Smooth muscle cell (in vitro differentiated cells): ENCODE results near the gene ZNF345. TPM values are rescaled to one million over a fixed set of nuclear protein-coding genes. Genes with fewer than 3 reads are reported as not detected.

Experiments
- DNase-seq: peaks from one replicate; lab custom pipeline; 2025; ENCODE audit not compliant: unreplicated experiment; lab: John Stamatoyannopoulos, UW
- H2AFZ ChIP-seq: fragments of 200-600 bp; sonication (generic); 2 replicates; pipeline ENCODE4 v1.6.0; 2016; ENCODE audit warnings: antibody characterized with exemption, low read depth, mild to moderate bottlenecking
- H3F3A ChIP-seq: fragments of 200-600 bp; sonication (generic); 2 replicates; pipeline ENCODE4 v1.6.0; 2017; ENCODE audit warnings: antibody characterized with exemption, low read depth
- H3K27ac ChIP-seq: fragments of 200-600 bp; sonication (generic); 2 replicates; pipeline ENCODE4 v1.5.1; 2016; ENCODE audit warnings: low read depth, mild to moderate bottlenecking
- H3K27me3 ChIP-seq: fragments of 200-600 bp; sonication (generic); 2 replicates; pipeline ENCODE4 v1.6.1; 2016; ENCODE audit warnings: low read depth, mild to moderate bottlenecking
- H3K36me3 ChIP-seq: fragments of 200-600 bp; sonication (generic); 2 replicates; pipeline ENCODE4 v1.5.1; 2016; ENCODE audit warnings: low read depth
- H3K4me1 ChIP-seq: fragments of 200-600 bp; sonication (generic); 2 replicates; pipeline ENCODE4 v1.5.1; 2016; ENCODE audit warnings: low read depth
- H3K4me2 ChIP-seq: fragments of 200-600 bp; sonication (generic); 2 replicates; pipeline ENCODE4 v1.6.0; 2016; ENCODE audit warnings: mild to moderate bottlenecking
- H3K4me3 ChIP-seq: fragments of 200-600 bp; sonication (generic); 2 replicates; pipeline ENCODE4 v1.5.1; 2016; ENCODE audit warnings: mild to moderate bottlenecking
- H3K79me2 ChIP-seq: fragments of 200-600 bp; sonication (generic); 2 replicates; pipeline ENCODE4 v1.6.0; 2016; ENCODE audit warnings: low read depth, mild to moderate bottlenecking
- H3K9ac ChIP-seq: fragments of 200-600 bp; sonication (generic); 2 replicates; pipeline ENCODE4 v1.6.0; 2016; ENCODE audit warnings: low read depth
- H3K9me3 ChIP-seq: fragments of 200-600 bp; sonication (generic); replicated peaks from 2 replicates; pipeline ENCODE4 v1.5.1; 2016; ENCODE audit warnings: low read depth
- H4K20me1 ChIP-seq: fragments of 200-600 bp; sonication (generic); 2 replicates; pipeline ENCODE4 v1.6.0; 2016; ENCODE audit warnings: low read depth
- WGBS: methylation state at CpG from one replicate; pipeline ENCODE4 v1.1.7; 2016; ENCODE audit warnings: low lambda C conversion rate; 5-methylcytosine and 5-hydroxymethylcytosine counted together
- polyA plus RNA-seq: library from polyadenylated mRNA; unstranded; fragments of >200 nt; fragmentation: Nextera tagmentation; extraction: Ambion mirVana; gene quantifications from 2 replicates; pipeline ENCODE4 v1.2.1, GENCODE V29; 2016
- total RNA-seq: library from RNA; depleted of rRNA; stranded (reverse); fragments of >200 nt; gene quantifications from 2 replicates; pipeline ENCODE4 v1.2.3, GENCODE V29; 2014
- TF ChIP-seq, protein P1 (sequence below): fragments of 200-600 bp; sonication (generic); IDR thresholded peaks from 2 replicates; pipeline ENCODE4 v1.5.1; 2017; ENCODE audit warnings: borderline replicate concordance, mild to moderate bottlenecking, antibody characterized with exemption; ENCODE audit not compliant: insufficient read depth, poor library complexity, severe bottlenecking

ZNF345 gene
- total RNA-seq (2.6 and 4.8 TPM in 2 replicates), polyA plus RNA-seq (1.2 and 1.7 TPM in 2 replicates)

DNA sequence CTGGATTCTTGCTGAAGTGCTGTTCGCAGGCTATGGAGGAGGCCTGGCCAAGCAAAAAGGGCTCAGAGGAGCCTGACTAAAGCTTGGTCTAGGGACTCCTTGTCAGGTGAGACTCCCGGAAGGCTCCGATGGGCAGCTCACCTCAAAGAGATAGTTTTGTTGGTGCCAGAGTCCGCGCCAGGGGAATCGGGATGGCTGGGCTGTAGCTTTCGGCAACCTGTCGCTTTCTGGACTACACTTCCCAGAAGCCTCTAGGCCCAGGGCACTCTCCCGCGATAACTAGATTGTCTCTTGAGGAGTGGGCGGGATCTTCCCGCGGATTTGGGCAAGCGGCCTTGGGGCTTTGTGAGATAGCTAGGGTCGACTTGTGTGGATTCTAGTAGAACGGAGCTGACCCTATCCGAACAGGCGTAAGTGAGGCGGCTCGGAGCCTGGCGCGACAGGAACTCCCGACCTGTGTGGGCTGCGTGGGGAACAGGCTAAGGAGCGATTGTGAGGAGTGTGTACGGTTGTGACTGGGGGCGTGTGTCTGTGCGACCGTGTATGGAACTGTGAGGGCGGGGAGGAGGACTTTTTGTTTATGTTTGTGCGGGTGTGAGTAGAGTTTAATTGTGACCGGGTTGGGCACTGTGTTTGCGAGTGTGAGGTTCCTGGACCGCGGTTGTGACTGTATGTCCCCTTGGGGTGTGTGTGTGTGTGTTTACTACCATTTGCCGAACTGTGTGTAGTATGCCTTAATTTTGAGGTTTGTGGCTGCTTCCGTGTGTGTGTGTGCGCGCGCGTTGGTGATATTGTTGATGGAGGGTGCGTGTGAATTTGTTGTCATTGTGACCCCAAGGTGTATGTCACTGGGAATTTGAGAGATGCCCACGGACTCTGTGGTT is at the start of gene ZNF345:
Gene ZNF345 (plus strand): TSS at position 318 of the 884 bp plus-strand sequence. CDS start 25,955 bp downstream, outside the sequence.
- TF ChIP-seq, protein P1, sequence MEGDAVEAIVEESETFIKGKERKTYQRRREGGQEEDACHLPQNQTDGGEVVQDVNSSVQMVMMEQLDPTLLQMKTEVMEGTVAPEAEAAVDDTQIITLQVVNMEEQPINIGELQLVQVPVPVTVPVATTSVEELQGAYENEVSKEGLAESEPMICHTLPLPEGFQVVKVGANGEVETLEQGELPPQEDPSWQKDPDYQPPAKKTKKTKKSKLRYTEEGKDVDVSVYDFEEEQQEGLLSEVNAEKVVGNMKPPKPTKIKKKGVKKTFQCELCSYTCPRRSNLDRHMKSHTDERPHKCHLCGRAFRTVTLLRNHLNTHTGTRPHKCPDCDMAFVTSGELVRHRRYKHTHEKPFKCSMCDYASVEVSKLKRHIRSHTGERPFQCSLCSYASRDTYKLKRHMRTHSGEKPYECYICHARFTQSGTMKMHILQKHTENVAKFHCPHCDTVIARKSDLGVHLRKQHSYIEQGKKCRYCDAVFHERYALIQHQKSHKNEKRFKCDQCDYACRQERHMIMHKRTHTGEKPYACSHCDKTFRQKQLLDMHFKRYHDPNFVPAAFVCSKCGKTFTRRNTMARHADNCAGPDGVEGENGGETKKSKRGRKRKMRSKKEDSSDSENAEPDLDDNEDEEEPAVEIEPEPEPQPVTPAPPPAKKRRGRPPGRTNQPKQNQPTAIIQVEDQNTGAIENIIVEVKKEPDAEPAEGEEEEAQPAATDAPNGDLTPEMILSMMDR = no peak
- H3K27me3 ChIP-seq = no peaks in the 10 kb centered on the region

DNA sequence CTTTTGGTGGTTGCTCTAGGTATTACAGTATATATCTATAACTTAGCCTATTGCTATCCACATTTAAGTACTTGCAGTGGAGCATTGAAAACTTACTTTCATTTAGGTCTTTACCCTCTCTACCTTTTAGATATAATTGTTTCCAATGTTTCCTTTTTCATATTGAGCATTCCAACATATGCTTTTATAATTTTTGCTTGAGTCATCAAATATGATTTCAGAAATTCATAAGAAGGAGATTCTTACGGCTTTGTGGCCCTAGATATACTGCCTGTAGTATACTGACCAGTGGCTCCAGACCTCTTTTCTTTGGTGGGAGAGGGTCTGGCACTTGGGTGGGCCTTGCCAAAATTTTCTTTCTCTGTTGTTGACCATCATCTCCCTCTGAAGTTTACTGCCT is 45.3 kb upstream of the ZNF345 start:
- Histone ChIP-seq H3K79me2 (no peaks in the 10 kb centered on the region), H3F3A (no peaks in the 10 kb centered on the region), H3K4me1 (no peaks in the 10 kb centered on the region), H3K27me3 (no peaks in the 10 kb centered on the region), H3K27ac (no peak overlapping the region), H4K20me1 (no peaks in the 10 kb centered on the region), H3K9ac (no peak overlapping the region), H3K4me2 (no peak overlapping the region), H2AFZ (no peak overlapping the region), H3K9me3 (peaks cover 27% of the 10 kb centered on the region), H3K4me3 (no peak overlapping the region), H3K36me3 (no peaks in the 10 kb centered on the region)
- DNase-seq = no peak
- TF ChIP-seq, protein P1 = no peak
- WGBS = 88% methylated on average over 1 of the region's 1 CpG

More for the DNA sequence above, at the start of gene ZNF345:
- no peaks in the 10 kb centered on the region for H4K20me1 ChIP-seq
- H3F3A ChIP-seq = no peaks in the 10 kb centered on the region
- H3K4me1 ChIP-seq = peaks cover 13% of the 10 kb centered on the region
- peak within 1 kb of the TSS; percentile 87 for H3K4me3 ChIP-seq
- peak within 1 kb of the TSS; percentile 86 for H3K27ac ChIP-seq
- H3K9ac ChIP-seq = peak within 1 kb of the TSS; percentile 85
- peaks cover 10% of the 10 kb centered on the region for H3K36me3 ChIP-seq
- 1% methylated on average over 43 of the region's 43 CpGs for WGBS
- peak within 1 kb of the TSS; percentile 88 for H3K4me2 ChIP-seq
- peak; percentile 52 for DNase-seq
- peaks cover 11% of the 10 kb centered on the region for H3K9me3 ChIP-seq
- peaks cover 17% of the 10 kb centered on the region for H3K79me2 ChIP-seq
- peak within 1 kb of the TSS; percentile 99 for H2AFZ ChIP-seq

DNA sequence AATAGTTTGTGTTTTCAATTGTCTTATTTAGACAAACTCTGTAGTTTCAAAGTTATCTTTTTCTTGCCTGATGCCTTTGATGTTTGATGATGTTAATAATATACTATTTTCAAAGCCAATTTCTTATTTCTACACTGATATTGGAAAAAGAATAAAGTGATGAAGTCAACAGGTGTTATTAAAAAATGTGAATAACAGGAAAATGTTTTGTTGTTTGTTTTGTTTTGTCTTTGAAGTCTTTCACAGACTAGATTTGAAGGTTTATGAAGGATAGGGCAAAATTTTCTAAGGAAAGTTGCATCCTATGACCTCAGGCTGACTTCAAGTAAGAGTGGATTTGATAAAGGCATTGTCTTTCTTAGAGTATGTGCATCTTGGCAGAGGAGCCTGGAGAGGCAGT is 43.6 kb upstream of the ZNF345 start:
- Histone ChIP-seq H3K4me1 (no peaks in the 10 kb centered on the region), H3K36me3 (no peaks in the 10 kb centered on the region), H3K27me3 (no peaks in the 10 kb centered on the region), H3K4me3 (no peak overlapping the region), H3K4me2 (no peak overlapping the region), H3K27ac (no peak overlapping the region), H3K79me2 (no peaks in the 10 kb centered on the region), H2AFZ (no peak overlapping the region), H3F3A (no peaks in the 10 kb centered on the region), H4K20me1 (no peaks in the 10 kb centered on the region), H3K9me3 (peaks cover 42% of the 10 kb centered on the region), H3K9ac (no peak overlapping the region)
- DNase-seq = no peak
- TF ChIP-seq, protein P1 = no peak
